HL-60/S4 treated with retinoic acid at 250 ng/mL for 4 days and 3 days (cell line): Measurements from ENCODE around the gene IPCEF1.

ENCODE experiments used
- in situ Hi-C: fragments of 300-500 bp; cut with MboI; formaldehyde crosslinking; loops from 2 replicates; pipeline ENCODE4 v1.7.0; 2022; ENCODE audit warnings: low sequenced_read_pairs

Gene IPCEF1

DNA sequence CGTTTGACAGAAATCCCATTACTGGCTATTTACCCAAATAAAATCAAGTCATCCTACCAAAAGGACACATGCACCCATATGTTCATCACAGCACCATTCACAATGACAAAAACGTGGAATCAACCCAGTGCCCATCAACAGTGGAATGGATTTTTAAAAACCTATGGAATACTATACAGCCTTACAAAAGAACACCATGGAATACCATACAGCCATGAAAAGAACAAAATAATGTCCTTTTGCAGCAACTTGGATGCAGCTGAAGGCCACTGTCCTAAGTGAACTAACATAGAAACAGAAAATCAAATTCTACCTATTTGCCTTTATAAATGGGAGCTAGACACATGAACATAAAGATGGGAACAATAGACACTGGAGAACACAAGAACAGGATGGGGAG lies 17.4 kb upstream of the IPCEF1 start:
- in situ Hi-C loops: no loop called here

DNA sequence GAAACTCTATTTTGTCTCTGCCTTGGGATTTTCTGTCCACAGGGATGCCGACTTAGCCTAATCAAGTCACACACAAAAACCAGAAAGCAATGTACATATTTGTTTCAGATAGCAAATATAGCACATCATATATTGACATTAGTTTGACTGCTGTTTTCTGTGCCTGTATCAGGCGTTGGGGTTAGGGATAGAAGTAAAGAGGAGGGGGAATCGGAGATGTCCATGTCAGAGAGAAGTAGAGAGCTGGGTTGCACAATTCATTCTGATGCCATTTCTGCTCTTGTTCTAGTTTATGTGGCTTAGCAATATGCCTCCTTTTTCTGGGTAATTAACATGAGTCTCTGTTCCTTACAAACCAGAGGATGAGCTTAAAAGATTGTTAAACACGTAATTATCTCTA lies 14.7 kb upstream of the IPCEF1 start:
- in situ Hi-C loops: no loop called here

DNA sequence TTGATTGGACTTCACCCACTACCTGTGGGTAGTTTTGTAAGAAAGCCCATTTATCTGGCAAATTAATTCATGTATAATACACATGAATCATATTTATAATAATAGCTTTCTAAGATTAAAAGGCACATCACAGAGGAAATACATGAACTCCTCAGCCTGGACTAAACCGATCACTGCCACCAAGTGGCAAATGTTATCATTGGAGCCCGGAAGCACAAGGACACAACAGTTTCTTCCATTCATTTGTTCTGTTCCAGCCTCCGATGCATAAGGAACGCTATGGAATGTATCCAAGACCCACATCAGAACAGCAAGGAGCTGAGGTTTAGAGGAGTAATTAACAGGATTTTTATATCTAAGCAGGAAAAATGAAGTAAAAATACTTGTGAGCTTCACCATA lies 13.9 kb upstream of the IPCEF1 start:
- in situ Hi-C loops: no loop called here

DNA sequence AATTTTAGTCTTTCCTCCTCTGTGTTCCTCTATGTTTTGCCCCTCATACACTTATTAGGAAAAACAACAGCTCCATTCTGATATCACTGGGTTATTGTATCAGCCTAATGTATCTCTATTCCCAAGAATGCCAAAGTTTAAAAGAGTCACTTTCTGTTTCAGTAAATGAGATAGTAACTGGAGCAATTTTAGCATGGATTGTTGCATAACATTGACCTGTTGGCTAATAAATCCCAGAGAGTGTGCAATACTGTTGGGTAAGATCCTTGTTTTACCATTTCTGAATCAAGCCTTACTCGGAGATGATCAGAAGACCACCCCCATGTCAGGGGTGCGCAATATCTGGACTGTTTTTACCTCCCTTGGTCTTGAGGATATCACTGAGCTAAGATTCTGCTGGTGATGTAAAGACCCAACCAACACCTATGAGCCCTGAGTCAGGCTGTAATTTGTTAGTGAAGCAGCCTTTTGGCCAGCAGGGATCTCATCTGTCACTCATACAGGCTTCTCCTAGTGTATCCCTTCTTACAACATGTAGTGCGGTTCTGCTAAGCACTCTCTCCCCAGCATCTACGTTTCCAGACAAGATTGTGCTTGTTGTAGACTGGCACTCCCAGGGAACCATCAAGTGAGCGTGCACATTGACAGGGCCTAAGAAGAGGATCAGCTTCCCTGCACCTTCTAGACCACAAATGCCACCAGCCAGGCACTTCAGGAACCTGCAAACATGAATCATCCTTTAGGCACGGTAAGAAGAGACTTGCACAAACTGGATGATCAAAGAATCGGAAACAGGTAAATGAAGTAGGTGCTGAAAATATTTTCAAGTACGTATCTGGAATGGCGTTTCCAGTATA lies 11.5 kb upstream of the IPCEF1 start:
- in situ Hi-C loops: loop anchor here (10.0 kb wide), 1 partner anchor 213 kb away; no protein-coding TSS in a partner anchor

DNA sequence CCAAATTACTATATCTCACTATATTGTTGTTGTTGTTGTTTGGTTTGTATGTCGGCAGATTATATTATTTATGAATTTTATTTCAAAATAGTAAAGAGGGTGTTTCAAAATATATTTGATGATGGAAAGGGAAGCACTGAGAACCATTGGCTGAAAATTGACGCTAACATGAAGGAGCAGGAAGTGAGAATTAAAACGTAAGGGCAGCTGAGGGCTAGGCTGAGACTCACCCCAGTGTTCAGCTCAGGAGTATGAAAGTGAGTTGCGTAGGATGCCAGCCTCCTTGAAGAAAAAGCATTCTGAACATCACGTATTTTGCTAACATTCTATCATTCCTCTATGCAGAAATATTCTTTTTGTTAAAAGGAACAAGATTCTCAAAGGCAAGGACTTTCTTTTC lies 10.7 kb upstream of the IPCEF1 start:
- in situ Hi-C loops: loop anchor here (10.0 kb wide), 1 partner anchor 213 kb away; no protein-coding TSS in a partner anchor

DNA sequence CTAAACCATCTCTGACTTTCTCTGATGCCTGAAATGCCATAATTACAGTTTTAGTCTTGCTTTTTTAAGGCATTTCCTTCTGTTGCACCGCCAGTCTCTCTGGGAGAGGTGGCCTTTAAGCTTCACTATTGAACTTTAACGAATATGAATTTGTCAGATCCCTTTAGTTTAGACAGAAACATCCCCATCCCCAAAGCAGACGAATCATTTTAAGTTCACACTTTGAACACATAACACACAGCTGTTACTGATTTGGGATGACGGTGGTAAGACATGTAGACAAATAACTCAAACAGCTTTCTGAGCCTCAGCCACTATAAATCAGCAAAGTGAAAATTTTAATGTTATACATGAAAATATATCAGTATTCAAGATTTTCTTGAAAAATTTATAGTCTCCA lies 7.2 kb upstream of the IPCEF1 start:
- in situ Hi-C loops: loop anchor here (10.0 kb wide), 1 partner anchor 209 kb away; no protein-coding TSS in a partner anchor

DNA sequence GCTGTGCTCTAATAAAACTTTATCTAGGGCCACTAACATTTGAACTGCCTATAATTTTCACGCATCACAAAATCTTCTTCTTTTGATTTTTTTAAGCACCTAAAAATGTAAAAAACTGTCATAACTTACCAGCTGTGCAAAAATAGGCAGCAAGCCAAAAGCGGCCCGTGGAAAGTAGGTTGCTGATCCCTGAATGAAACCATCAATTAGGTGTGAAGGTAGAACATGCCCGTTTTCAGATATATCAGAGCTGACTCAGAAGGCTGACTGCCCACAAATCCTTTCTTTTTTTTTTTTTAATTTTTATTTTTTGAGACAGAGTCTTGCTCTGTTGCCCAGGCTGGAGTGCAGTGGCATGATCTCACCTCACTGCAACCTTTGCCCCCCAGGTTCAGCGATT lies 4.9 kb upstream of the IPCEF1 start:
- in situ Hi-C loops: loop anchor here (10.0 kb wide), 1 partner anchor 207 kb away; no protein-coding TSS in a partner anchor

DNA sequence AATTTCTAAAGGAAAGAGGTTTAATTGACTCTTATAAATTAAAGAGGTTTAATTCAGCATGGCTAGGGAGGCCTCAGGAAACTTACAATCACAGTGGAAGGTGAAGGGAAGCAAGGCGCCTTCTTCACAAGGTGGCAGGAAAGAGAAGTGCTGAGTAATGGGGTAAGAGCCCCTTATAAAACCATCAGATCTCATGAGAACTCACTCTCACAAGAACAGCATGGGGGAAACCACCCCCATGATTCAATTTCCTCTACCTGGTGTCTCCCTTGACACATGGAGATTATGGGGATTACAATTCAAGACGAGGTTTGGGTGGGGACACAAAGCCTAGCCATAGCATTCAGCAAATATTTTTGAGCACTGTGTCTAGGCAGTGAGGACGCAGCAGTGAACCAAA lies 3.9 kb upstream of the IPCEF1 start:
- in situ Hi-C loops: loop anchor here (10.0 kb wide), 1 partner anchor 206 kb away; no protein-coding TSS in a partner anchor

DNA sequence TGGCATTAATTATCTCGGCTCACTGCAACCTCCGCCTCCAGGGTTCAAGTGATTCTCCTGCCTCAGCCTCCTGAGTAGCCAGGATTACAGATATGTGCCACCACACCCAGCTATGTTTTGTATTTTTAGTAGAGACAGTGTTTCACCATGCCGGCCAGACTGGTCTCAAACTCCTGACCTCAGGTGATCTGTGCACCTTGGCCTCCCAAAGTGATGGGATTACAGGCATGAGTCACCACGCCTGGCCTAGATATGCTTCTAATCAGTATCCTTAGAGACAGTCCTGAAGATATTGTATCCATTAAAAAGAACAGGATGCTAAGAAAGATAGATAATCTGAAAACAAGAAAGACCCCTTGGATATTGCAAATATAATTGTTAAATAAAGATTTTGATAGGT lies 3.1 kb upstream of the IPCEF1 start:
- in situ Hi-C loops: loop anchor here (10.0 kb wide), 1 partner anchor 205 kb away; no protein-coding TSS in a partner anchor

DNA sequence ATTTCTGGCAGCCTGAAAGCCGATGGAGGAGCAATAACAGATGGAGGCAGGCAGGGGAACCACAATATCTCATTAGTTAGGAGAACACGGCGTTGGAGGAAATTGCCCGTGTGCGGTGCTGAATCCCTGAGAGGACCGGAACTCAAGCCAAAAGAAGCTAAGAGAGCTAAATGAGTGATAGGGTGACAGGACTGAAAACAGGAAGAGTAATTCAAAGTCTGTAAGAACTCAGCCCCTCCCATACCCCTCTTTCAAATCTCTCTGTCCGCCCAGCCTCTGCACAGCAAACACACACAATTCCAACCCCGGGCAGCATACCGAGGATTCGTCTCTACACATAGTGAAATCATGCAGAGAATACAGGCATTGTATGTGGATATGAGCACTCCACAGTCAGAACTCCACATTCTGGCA lies 2.6 kb upstream of the IPCEF1 start:
- in situ Hi-C loops: no loop called here

DNA sequence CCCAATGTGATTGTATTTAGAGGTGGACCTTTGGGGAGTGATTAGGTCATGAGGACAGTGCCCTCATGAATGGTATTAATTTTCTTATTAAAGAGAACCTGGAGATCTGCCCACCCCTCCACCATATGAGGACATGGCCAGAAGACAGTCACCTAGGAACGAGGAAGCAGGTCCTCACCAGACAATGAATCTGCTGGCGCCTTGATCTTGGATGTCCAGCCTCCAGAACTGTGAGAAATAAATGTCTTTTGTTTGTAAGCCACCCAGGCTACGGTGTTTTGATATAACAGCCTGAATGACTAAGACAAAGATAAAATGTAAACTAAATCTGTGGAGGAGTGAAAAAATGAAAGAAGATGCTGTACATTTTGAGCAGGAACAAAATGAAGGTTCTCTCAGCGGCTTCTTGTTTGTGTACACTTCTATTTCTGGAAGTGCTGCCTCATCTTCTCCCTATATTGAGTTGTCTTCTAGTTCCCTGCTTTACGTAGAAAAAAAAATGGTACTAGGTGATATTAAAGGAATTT lies 1.5 kb upstream of the IPCEF1 start:
- in situ Hi-C loops: no loop called here

DNA sequence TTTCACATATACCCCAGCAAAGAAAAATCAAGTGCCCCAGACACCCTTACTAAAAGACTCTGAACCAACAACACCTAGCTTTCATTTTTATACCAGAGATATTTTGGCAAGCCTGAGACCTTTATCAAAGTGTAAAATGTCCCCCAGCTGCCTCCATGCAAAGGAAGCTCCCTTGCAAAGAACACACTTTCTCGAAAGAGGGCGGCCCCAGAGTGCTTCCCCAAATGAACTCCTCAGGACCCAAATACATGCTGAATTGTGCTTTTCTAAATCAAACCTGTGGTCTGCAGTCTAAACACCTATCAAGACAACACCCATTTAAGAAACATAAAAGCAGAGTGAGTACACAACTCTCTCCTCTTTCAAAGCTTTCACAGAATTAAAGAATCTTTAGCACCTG lies 490 bp downstream of the IPCEF1 start:
- in situ Hi-C loops: no loop called here

DNA sequence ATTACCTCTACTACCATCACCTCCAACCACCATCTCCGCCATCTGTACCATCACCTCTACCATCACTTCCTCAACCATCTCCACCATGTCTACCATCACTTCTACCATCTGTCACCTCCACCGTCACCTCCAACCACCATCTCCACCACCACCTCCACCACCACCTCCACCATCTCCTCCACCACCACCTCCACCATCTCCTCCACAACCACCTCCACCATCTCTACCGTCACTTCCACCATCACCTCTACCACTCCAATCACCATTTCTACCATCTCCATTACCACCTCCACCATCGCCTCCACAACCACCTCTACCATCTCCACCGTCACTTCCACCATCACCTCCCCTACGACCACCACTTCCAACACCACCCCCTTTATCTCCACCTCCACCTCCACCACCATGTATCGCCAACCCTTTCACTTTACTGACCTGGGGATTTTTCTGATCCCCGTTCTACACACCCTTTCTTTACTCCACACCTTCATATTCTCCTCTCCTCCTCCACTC lies 2.3 kb downstream of the IPCEF1 start:
- in situ Hi-C loops: no loop called here

DNA sequence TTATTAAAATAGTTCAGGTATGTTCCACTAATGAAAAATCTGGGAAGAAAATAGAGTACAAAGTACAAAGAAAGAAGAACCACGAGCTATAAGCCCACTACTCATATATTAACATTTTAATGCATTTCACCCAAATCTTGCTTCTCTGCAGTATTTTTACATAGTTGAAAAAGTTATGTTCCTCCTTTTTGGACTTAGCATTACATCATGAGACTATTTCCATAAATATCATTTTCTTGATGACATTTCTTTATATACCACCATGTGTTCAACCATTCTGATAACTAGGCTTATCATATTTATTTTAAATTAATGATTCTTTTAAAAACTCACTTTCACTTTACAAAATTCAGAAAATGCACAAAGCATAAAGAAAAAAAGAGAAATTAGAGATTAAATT lies 3.0 kb downstream of the IPCEF1 start:
- in situ Hi-C loops: no loop called here

DNA sequence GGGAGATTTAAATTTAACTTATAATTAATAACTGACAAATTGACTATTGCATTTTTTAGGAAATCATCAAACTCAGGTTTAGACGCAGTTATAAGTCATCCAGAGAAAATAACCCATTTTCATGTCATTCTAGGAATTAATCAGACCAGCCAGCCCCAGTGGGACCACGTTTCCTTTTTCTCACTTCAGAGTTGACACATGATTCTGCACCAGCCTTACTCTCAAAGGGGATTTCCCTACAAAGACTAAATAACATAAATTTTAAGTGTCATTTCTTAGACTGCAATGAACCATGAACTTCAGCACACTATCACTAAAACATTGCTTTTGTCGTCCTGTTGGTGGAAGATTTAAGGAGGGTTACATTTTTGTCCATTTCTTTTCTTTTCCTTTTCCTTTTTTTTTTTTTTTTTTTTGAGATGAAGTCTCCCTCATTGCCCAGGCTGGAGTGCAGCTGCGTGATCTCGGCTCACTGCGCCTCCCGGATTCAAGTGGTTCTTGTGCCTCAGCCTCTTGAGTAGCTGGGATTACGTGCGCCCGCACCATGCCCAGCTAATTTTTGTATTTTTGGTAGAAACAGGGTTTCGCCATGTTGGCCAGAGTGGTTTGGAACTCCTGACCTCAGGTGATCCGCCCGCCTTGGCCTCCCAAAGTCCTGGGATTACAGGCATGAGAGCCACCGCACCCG lies 3.6 kb downstream of the IPCEF1 start:
- in situ Hi-C loops: no loop called here

DNA sequence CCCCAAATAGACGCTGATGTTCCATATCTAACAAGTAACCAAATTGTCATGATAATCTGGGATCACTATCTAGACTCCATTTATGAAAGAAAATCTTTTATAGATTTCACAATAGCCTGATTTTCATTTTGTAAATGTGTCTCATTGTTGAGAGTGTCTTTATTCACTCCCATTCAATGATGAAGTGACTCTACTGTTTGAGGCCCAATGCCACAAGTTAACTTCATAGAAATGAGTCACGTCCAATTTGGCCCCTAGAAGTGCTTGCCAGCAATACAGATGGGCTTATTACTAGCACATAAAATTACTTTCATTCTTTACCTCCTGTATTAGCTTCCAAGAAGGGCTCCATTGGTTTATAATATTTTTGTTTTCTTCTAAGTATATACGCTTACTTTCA lies 6.3 kb downstream of the IPCEF1 start:
- in situ Hi-C loops: no loop called here

DNA sequence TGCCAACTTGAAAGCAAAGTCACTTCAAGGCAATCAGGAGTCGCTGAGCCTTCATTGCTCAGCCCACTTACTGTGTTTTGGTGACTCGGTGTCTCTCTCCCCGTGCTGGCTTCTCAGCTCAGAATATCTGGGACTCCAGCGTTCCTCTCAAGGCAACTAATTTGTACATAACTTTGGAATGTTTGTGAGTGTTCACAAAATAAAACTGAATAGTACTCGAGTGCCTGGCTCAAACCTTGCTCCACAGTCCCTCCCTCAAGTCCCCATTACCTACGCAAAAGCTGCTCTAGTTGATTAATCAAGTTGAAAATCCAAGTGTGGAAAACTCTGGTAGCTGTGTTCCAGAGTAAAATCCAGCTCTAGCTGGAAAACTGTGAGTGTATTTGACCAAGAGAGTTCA lies 8.6 kb downstream of the IPCEF1 start:
- in situ Hi-C loops: no loop called here

DNA sequence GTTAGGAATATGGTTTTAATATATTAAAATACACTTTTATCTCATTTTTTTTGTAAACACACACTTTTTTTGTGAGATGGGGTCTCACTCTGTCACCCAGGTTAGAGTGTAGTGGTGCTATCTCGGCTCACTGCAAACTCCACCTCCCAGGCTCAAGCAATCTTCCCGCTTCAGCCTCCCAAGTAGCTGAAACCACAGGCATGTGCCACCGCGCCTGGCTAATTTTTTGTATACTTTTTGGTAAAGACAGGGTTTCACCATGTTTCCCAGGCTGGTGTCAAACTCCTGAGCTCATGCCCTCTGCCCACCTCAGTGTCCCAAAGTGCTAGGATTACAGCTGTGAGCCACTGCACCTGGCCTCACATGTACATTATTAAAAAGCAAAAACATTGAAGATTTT lies 10.8 kb downstream of the IPCEF1 start:
- in situ Hi-C loops: no loop called here

DNA sequence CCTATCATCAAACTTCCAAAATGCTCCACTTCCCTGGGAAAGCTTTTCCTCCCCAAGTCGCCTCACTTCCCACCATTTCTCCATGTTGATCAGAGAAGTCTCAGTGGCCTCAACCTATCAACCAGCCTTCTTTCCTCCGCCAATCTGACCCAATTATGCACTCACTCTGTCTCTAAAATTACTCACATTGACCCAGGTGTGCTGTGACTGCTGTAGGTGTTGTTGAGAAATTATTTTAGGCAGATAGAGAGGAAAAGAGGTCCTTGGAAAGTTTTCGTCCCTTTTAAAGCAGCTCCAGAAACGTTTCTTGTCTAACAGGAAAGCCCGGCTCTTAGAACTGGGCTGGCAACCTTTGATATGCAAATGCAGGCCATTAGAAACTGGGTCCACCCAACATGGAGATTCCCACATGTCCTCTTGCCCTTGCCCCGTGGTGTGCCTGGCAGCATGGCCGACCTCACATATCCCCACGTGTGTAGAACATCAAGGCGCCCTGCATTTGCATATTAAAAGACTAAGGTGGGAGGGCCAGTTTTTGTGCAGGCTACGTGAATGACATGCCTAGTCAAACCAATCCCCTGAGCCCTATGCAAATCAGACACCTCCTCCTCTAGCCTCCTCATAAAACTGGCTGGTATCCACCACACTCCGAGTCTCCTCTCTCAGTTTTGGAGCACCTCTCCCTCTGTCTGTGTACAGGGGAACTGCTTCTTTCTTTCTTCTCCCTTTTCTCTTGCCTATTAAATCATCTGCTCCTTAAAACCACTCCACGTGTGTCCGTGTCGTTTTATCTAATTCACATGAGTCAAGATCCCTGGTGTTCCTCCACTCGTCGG lies 12.9 kb downstream of the IPCEF1 start:
- in situ Hi-C loops: no loop called here

DNA sequence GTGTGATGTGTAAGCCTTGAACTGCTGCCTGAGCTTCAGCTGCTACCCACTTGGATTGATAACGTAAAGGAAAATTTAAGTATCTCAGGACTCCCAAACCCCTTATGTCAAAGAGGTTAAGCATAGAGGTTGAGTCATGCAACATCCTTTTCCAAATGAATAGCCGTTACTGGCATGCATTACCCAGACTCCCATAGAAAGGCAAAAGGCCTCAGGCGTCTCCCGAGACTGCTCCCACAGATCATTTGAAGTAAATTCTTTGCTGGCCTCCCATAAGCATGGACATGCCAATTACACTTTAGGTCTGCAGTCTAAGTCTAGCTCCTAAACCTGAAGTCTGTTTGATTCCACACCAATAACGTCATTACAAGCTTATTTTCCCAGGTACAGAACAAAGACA lies 14.7 kb downstream of the IPCEF1 start:
- in situ Hi-C loops: no loop called here

DNA sequence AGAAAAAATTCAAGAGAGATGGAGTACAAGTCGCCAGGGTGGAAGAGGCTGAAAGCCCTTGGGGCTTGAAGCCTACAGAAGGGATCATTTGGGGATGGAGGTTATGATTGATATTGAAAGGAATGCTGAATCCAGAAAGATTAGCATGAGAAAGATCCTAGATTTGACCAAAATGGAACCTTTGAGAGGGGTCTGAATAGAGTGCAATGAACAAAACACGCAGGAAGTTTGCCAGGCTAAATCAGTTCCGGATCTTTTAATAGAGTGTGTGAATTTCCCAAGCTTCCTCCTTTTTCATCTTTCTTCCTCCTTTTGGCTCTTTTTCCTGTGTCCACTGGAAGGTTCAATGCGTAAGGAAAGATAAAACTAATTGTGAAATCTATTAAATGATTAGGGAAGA lies 15.3 kb downstream of the IPCEF1 start:
- in situ Hi-C loops: no loop called here
